Hematopoietic multipotent progenitor cell treated with erythropoietin and hydrocortisone succinate and interleukin-3 and kit ligand, for 8 days (in vitro differentiated cells): Measurements from ENCODE around the gene SH2D3A.
A peak's percentile ranks its signal among the peaks of the same experiment; 100 is the strongest.
"Not testable (repeated sequence)": the region's sequence is repeated elsewhere in the genome, so short reads cannot be mapped to it uniquely, and the experiment has no call there.

ENCODE experiments used
- DNase-seq: peaks from one replicate; pipeline ENCODE4 v3.0.0-alpha.2; 2015

Gene SH2D3A

DNA sequence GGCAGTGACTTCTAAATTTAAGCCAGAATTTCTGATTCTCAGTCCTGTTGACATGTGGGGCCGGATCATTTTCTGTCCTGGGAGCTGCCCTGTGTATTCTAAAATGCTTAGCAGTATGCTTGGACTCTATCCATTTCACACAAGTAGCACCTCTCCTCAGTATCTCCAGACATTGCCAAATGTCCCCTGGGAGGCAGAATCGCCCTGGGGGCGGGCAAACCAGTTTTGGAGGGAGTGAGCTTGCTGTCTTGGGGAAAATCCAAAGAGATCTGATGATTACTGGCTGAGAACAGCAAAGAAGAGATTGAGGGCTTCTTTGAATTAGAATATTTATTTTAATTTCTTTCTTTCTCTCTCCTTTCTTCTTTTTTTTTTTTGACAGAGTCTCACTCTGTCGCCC is 21.7 kb upstream of the SH2D3A start:
- DNase-seq = no peak

DNA sequence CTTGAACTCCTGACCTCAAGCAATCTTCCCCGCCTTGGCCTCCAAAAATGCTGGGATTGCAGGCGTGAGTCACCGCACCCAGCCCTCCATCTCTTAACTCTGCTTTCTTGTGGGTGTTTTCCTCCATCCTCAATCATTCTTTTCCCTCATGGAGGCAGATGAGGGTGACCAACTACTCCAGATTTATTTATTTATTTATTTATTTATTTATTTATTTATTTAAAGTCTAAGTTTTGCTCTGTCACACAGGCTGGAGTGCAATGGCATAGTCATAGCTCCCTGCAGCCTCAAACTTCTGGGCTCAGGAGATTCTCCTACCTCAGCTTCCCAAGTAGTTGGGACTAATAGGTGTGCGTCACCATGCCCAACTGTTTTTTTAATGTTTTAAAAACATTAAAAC is 20.2 kb upstream of the SH2D3A start:
- DNase-seq = no peak

DNA sequence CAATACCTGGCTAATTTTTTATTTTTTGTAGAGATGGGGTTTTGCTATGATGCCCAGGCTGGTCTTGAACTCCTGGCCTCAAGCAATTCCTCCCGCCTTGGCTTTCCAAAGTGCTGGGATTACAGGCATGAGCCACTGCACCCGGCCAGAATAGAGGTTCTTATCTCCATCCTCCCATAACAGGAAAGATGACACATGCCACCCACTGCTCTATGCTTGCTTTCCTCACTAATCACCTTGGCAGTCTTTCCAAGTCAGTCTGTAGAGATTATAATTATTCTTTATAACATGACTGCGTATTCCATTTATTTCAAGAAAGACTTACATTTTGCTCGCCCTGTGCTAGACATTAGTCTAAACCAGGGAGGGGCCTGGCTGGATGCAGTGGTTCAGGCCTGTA is 12.0 kb upstream of the SH2D3A start:
- DNase-seq = peak; percentile 35

DNA sequence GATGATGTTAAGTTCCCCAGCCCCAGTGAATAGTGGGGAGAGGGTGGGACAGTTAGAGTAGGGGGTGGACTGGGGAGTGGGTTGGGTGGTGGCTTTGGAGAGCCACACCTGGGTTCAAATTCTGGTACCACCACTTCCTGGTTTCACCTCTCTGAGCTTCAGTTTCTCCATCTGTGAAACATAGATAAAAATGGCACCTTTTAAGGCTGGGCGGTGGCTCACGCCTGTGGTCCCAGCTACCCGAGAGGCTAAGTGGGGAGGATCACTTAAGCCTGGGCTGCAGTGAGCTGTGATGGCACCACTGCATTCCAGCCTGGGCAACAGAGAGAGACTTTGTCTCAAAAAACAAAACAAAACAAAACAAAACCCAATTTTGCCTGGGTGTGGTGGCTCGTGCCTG is 11.2 kb upstream of the SH2D3A start:
- DNase-seq = peak; percentile 63

DNA sequence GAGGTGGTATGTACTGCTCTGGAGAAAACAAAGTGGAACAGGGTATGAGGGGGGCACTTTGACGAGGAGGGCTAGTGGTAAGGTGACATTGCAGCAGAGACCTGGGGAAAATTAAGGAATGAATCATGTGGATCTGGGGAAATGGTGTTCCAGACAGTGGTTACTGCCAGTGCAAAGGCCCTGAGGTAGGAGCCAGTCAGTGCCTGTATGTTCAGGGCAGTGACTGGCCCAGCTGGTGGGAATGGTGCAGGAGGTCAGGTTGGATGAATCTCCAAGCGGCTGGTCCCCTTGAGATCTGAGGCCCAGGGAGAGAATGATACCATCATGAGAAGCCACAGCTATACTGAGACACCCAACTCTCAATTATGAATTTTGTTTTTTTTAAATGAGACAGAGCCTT is 10.2 kb upstream of the SH2D3A start:
- no peak for DNase-seq

DNA sequence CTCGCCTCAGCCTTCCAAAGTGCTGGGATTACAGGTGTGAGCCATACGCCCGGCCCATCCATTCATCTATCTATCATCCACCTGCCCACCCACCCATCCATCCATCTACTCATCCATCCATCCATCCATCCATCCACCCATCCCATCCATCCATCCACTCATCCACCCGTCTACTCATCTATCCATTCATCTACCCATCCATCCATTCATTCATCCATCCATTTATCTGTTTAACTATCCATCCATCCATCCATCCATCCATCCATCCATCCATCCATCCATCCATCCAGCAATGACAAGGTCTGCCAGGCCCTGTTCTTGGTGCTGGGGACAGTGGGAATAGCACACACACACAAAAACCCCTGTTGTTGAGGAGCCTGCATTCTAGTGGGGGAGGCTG is 9.8 kb upstream of the SH2D3A start:
- DNase-seq = no peak

DNA sequence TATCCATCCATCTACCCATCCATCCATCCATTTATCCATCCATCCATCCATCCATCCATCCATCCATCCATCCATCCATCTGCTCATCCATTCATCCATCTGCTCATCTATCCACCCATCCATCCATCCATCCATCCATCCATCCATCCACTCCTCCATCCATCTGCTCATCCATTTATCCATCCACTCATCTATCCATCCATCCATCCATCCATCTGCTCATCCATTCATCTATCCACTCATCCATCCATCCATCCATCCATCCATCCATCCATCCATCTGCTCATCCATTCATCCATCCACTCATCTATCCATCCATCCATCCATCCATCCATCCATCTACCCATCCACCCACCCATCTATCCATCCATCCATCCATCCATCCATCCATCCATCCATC is 8.8 kb upstream of the SH2D3A start:
- not testable (repeated sequence) for DNase-seq

DNA sequence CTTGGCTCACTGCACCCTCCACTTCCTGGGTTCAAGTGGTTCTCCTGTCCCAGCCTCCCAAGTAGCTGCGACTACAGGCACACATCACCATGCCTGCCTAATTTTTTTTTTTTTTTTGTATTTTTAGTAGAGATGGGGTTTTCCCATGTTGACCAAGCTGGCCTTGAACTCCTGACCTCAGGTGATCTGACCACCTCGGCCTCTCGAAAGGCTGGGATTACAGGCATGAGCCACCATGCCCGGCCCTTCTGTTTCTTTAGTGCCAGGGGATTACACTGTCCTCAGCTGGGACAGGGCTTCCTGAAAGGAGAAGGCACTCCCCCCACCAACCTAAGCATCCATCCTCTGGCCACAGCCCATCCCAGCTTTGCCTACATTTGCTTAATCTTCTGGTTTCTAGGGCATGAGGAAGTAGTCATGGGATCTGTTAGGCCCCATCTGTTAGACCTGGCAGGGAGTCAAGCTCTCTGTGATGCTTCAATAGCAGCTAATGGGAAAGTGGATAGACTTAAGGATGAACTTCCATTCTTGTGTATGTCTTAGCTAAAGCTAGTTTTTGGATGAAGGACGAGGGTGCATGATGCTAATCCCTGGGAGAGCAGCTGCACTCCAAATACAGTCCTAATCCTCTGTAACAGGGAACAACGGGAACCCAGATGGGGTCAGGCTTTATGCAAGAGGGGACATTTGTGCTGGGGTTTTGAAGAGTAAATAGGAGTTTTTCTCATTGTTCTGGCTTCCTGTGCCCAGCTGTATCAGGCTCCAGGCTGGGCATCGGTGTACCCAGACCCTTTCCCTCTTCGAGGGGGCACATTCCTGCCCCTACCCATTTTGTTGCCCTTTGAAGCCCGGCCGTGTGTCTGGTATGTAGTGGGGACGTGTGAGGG is 7.8 kb upstream of the SH2D3A start:
- DNase-seq = peak; percentile 57

DNA sequence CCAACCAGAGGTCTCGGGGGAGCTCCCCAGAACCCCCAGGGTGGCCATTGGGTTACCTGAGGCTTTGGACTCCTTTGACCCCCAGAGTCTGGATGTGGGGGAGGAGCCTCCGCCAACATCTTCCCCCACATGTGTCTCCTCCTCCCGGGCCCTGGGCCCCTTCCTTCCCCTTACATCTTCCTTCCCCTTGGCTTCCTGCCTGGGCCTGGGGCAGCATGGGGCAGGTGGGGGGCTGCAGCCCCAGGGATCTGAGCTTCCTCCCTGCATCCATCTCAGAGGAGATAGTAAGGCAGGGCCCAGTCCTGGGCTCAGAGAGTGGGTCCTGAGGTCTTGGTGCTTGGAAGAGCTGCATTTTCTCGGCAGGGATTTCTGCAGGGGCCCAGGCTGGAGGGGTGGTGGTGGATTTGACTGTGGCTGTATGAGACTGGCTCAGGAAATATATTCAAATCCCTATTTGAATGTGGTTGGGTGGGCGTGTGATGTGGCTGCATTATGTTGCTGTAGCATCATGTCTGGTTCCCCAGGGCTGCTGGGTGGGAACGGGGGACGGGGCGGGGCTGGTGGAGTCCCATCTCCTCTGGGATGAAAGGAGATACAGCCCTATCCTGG is 6.2 kb upstream of the SH2D3A start:
- peak; percentile 34 for DNase-seq

DNA sequence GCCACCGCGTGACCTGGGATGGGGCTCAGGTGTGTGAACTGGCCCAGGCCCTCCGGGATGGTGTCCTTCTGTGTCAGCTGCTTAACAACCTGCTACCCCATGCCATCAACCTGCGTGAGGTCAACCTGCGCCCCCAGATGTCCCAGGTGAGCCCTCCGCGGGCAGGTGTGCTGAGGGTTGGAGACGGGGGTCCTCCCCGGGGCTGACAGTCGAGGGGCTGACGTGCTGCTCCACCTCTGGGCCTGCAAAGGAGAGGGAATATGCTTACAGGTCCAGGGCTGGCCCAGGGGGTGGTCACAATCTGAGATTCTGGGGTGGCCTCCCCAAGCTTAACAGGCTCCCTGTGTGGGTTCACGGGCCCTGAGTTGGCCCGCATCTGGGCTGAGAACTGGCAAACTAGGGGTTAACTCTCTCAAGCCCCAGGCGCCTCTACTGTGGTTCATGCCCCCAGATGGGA is 5.7 kb upstream of the SH2D3A start:
- DNase-seq = no peak

DNA sequence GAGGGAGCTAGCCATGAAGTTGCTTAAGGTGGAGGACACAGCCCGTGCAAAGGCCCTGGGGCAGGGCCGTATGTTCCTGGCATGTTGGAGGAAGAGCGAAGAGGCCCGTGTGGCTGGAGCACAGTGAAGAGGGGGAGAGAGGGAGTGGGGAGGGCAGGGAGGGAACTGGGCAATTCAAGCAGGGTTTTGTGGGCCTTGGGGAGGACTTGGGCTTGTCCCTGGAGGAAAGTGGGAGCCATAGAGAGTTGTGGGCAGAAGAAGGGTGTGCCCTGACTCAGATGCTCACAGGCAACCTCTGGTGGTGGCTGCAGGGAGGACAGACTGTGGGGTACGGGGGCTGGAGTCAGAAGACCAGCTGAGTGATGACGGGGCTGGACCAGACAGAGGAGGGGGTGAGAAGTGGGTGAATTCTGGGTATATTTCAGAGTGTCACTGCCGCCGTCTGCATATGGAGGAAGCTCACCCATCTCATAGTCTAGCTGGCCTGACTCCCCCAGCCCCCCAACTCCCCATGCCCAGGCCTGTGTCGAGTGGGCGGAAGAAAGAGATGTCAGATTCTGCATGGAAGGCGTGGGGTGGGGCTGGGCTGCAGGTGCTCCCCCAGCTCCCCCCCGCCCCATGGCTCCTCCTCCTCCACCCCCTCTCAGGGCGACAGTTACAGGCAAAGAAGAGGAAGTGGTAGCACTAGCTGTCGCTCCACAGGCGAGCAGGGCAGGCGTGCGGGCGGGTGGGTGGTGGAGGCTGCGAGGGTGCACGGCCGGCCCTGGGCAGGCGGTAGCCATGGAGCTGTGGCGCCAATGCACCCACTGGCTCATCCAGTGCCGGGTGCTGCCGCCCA is 5.0 kb upstream of the SH2D3A start, which contains the start of gene VAV1:
TSS of gene VAV1 (plus strand) at position 681 of the 838 bp plus-strand sequence. CDS start at position 781, 100 bp downstream.
- peak; percentile 71 for DNase-seq

DNA sequence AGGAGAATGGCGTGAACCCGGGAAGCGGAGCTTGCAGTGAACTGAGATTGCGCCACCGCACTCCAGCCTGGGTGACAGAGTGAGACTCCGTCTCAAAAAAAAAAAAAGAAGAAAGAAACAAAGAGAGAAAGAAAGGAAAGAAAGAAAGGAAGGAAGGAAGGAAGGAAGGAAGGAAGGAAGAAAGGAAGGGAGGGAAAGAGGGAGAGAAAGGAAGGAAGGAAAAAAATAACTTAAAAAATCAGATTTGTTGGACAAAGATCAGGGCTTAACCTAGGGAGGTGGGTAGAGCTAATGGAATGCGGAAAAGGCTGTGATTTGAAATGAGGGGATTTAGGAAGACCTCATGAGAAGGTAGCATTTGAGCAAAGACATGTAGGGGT is 4.4 kb upstream of the SH2D3A start:
- DNase-seq = not testable (repeated sequence)

DNA sequence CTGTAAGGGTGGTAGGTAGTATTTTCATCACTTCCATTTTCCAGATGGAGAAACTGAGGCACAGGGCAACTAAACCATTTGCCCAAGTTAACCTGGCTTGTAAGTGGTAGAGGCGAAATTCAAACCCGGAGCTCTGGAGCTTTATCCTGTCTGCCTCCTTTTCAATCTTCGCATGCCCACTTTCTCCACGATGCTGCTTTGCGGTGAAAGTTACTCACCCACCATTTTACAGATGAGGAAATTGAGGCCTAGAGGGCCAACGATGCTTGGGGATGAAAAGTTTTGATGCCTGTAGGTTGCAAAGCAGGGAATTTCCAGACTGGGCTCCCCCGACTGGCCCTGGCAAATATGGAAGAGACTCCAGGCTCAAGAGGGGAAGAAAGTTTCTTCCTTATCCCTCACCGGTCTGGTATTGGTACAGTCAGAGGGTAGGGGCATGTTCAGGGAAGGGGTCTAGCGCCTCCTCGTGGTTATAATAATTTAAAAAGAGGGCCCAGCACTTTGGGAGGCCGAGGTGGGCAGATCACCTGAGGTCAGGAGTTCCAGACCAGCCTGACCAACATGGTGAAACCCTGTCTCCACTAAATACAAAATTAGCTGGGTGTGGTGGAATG is 1.9 kb upstream of the SH2D3A start:
- peak; percentile 43 for DNase-seq

DNA sequence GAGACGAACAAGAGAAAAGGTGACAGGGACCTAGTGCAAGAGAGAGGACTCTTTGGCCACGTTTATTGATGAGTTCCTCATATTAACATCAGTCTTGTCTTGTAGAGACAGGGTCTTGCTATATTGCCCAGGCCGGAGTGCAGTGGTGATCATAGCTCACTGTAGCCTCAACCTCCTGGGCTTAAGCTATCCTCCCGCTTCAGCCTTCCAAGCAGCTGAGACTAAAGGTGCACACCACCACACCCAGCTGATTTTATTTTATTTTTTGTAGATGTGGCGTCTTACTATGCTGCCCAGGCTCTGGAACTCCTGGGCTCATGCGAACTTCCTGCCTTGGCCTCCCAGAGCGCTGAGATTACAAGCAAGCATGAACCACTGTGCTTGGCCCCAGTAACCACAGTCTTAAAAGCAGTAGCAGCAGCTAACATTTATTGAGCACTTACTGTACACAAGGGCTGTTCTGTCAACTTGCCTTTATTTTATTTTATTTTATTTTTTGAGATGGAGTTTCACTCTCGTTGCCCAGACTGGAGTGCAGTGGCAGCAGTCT is 1.1 kb upstream of the SH2D3A start:
- no peak for DNase-seq

DNA sequence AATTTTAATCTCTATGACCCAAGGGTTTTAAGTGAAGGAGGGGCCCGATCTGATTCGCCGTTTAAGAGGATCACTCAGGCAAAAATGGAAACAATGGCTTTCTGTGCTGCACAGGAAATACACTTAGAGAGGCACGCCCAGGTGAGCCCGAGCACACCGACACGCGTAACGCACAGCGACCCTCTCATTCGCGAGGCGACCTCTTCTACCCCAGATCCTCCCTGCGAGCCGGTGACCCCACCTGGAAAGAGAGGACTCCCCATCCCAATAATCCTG is 216 bp downstream of the SH2D3A start:
- DNase-seq = peak; percentile 48

DNA sequence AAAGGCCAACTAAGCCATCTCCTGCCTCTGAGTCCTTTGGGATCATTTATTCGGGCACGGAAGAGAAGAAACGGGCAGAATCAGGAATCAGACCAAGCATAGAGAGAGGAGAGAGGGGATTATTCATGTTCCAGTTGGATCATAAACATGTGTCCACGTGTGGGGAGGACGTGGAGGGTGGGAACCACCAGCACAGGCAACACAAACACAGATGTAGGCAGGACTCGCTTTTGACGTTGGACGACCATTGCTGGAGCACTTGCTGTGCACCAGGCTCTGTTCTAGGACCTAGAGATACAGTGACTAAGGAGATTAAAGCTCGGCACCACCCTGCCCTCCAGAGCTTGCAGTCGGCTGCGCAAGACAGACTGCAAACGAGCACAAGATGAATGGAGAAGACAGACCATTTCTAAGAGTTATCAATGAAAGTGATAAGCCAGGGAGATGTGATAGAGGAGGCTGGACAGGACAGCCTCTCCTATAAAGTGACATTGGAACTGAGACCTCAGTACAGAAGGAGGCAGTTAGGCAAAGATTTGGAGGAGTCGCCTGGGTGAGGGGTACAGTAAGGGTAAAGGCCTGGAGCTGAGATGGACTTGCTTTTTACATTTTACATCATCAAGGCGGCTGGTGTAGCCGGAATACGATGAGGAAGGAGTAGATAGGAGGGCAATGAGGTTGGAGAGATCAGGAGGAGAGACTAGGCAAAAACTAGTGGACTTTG is 716 bp downstream of the SH2D3A start:
- peak; percentile 19 for DNase-seq

DNA sequence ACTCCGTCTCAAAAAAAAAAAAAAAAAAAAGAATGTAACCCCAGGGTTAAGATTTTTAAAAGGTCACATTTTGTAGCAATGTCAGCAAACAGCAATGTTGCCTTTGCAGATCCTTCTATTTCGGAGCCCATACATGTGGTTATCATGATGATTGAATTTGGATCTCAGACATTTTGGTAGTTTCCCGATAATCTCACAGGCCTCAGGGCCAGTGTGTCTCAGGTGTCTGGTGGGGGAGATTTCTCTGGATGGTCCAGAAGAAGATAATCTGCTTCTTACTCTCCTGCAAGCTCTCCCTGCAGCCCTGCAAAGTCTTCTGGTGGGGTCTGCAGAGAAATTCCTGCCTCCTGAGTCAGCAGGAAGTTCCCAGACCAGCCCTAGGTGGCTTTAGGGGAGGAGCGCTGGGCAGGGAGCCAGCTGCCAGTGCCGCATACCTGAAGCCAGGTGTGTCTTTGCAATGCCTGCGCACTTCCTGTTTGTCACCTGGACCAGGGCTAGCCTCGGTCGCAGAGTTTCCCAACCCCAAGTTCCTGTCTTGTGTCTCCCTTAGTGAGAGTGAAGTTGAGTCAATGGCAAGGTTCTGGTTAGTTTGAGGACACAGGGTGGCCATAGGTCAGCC is 1.4 kb downstream of the SH2D3A start:
- DNase-seq = no peak

DNA sequence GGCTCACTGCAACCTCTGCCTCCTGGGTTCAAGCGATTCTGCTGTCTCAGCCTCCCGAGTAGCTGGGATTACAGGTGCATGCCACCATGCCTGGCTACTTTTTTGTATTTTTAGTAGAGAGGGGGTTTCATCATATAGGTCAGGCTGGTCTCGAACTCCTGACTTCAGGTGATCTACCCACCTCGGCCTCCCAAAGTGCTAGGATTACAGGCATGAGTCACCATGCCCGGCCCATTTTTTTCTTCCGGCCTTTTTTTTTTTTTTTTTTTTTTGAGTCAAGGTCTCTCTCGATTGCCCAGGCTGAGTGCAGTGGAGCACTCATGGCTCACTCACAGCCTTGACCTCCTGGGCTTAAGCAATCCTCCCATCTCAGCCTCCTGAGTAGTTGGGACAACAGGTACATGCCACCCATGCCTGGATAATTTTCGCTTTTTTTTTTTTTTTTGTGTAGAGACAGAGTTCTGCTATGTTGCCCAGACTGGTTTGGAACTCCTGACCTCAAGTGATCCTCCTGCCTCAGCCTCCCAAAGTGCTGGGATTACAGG is 4.9 kb downstream of the SH2D3A start:
- DNase-seq = not testable (repeated sequence)

DNA sequence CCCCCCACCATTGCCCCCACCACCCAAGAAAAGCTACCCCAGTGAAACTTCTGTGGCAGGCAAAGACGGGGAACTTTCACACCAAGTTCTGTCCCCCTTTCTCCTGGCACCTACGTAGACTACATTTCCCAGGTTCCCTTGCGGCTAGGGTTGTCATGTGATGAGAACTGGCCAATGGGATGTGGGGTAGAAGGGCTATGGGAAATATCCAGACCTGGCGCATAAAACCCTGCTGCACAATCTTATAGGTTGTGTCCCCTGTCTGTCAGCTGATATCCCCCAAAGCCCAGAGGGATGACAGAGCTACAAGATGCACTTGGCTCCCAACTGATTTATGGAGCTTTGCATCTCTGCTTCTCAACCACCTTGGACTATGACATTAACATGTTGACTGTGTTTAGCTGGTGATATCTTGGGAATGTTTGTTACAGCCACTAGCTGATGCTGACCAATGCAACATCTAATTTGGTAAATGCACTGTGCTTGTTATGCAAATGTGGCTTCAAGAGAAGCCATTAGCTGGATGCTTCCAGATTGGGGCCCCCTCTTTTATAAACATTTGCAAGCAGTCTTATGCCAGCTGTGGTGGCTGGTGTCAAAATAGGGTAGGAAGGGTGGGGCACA is 6.1 kb downstream of the SH2D3A start:
- DNase-seq = peak; percentile 57

DNA sequence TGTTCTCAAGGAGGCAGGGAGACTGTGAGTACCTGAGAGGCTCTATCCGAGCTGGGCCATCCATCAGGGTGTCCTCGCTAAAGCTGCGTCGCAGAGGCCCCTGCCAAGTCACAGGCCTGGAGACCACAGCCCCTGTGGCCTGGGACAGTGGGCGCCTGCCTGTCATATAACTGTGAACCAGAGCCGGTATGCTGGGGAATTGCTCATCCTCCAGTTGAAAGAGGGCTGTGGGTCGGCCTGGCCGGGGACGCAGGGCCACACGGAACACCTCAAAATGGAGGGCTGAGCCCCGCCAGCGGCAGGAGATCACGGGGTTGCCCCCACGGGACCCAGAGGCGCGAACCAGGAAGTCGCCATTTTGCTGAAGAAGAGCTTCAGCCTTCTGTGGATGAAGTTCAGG is 6.6 kb downstream of the SH2D3A start:
- DNase-seq = no peak
